ENCODE data around the gene TRIM44.

Gene TRIM44

DNA sequence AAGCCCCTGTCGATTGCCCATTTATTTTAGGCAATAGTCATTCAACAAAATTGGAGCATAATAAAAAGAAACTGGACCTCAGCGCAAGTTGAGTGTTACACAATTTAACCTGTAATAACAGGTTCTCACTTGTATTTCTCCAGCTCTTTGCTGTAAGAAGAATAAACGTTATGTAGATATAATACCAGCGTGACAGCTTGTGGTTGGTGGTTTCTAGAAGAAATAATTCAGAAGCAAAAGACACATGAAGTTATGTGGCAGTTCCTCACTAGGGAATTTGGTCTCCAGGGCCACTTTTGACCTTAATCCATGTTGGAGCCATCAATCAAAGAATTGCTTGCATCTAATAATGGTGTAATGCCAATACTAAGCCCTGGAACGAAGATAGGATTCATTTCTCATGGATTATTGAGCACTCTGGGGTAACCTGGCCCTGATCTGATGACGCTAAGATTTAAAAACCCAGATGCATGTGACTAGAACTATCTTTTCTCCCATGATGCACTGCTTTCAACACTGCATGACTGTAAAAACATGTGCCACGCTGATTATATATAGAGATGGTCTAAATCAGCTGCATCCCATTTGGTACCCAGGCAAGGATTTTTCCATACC, 151.6 kb downstream of the TRIM44 start:
- FAIRE-seq = no peak
- TF ChIP-seq POLR2A (IDR thresholded peaks at IDR 0.05; ENCODE audit: low read depth, low read length) (no peak), SPI1 (IDR thresholded peaks at IDR 0.05; ENCODE audit: low read depth, low read length) (no peak), TAF1 (IDR thresholded peaks at IDR 0.05; ENCODE audit: low read depth, low read length) (no peak), PAX5 (IDR thresholded peaks at IDR 0.05; ENCODE audit: insufficient read depth, low read length, severe bottlenecking) (no peak), POU2F2 (IDR thresholded peaks at IDR 0.05; ENCODE audit: low read depth, low read length) (no peak), POLR2AphosphoS5 (IDR thresholded peaks at IDR 0.05; ENCODE audit: low read depth, low read length) (no peak)

DNA sequence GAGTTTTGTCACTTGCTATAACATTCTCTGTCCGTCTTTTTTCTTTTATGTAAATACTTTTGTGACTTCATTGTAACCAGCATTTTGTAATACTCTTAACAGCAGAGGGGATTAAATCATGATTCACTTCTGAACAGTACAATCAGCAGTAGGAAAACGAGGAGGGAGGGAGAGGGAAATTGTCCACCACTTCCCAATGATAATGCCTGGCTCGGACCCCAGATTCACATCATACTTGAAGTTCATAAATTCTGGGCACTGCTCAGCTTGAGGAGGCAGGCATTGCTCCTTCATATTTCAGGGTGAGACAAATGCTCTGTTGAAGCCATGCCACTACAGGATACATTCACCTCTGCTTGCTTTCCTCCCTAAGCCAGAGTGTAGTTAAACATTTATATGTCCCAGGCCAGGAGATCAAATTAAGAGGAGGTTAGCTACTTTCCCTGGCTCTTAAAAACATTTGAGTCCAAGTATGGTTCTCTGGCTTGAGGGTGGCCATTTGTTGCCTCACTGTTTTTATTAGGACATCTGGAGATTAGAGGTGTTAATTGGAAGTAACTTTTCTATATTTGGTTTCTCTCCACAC, 152.2 kb downstream of the TRIM44 start:
- no peak for FAIRE-seq

More for the DNA sequence above, 151.6 kb downstream of the TRIM44 start:
- no peak for DNase-seq (ENCODE audit: insufficient read length, low spot score)

GRCh38 chr11:35815556-35816315, 153.2 kb downstream of the TRIM44 start:
- FAIRE-seq = no peak
- no peak for DNase-seq (ENCODE audit: insufficient read length, low spot score)
- TF ChIP-seq POU2F2 (IDR thresholded peaks at IDR 0.05; ENCODE audit: low read depth, low read length) (no peak), POLR2AphosphoS5 (IDR thresholded peaks at IDR 0.05; ENCODE audit: low read depth, low read length) (no peak), TAF1 (IDR thresholded peaks at IDR 0.05; ENCODE audit: low read depth, low read length) (no peak), SPI1 (IDR thresholded peaks at IDR 0.05; ENCODE audit: low read depth, low read length) (no peak), PAX5 (IDR thresholded peaks at IDR 0.05; ENCODE audit: insufficient read depth, low read length, severe bottlenecking) (no peak), POLR2A (IDR thresholded peaks at IDR 0.05; ENCODE audit: low read depth, low read length) (no peak)

More for the DNA sequence above, 152.2 kb downstream of the TRIM44 start:
- no peak for DNase-seq (ENCODE audit: insufficient read length, low spot score)
- TF ChIP-seq POU2F2 (IDR thresholded peaks at IDR 0.05; ENCODE audit: low read depth, low read length) (no peak), POLR2A (IDR thresholded peaks at IDR 0.05; ENCODE audit: low read depth, low read length) (no peak), POLR2AphosphoS5 (IDR thresholded peaks at IDR 0.05; ENCODE audit: low read depth, low read length) (no peak), SPI1 (IDR thresholded peaks at IDR 0.05; ENCODE audit: low read depth, low read length) (no peak), TAF1 (IDR thresholded peaks at IDR 0.05; ENCODE audit: low read depth, low read length) (no peak), PAX5 (IDR thresholded peaks at IDR 0.05; ENCODE audit: insufficient read depth, low read length, severe bottlenecking) (no peak)

- DNase-seq (ENCODE audit: insufficient read length, low spot score) (no peak), FAIRE-seq (no peak)
- no peak for TF ChIP-seq POU2F2 (IDR thresholded peaks at IDR 0.05; ENCODE audit: low read depth, low read length)
- TF ChIP-seq SPI1 (IDR thresholded peaks at IDR 0.05; ENCODE audit: low read depth, low read length) = no peak
- TF ChIP-seq POLR2A (IDR thresholded peaks at IDR 0.05; ENCODE audit: low read depth, low read length) = no peak
- no peak for TF ChIP-seq POLR2AphosphoS5 (IDR thresholded peaks at IDR 0.05; ENCODE audit: low read depth, low read length)
- TF ChIP-seq PAX5 (IDR thresholded peaks at IDR 0.05; ENCODE audit: insufficient read depth, low read length, severe bottlenecking) = no peak
- TF ChIP-seq TAF1 (IDR thresholded peaks at IDR 0.05; ENCODE audit: low read depth, low read length) = no peak
Measured at GRCh38 chr11:35820614-35821013, 158.0 kb downstream of the TRIM44 start.

GRCh38 chr11:35822815-35823495, 160.4 kb downstream of the TRIM44 start:
- no peak for DNase-seq (ENCODE audit: insufficient read length, low spot score)
- no peak for FAIRE-seq

GRCh38 chr11:35823742-35824298, 161.2 kb downstream of the TRIM44 start:
- FAIRE-seq (no peak), DNase-seq (ENCODE audit: insufficient read length, low spot score) (no peak)
- no peak for TF ChIP-seq POU2F2 (IDR thresholded peaks at IDR 0.05; ENCODE audit: low read depth, low read length)
- TF ChIP-seq POLR2AphosphoS5 (IDR thresholded peaks at IDR 0.05; ENCODE audit: low read depth, low read length) = no peak
- TF ChIP-seq SPI1 (IDR thresholded peaks at IDR 0.05; ENCODE audit: low read depth, low read length) = no peak
- TF ChIP-seq POLR2A (IDR thresholded peaks at IDR 0.05; ENCODE audit: low read depth, low read length) = no peak
- no peak for TF ChIP-seq PAX5 (IDR thresholded peaks at IDR 0.05; ENCODE audit: insufficient read depth, low read length, severe bottlenecking)
- no peak for TF ChIP-seq TAF1 (IDR thresholded peaks at IDR 0.05; ENCODE audit: low read depth, low read length)

More at GRCh38 chr11:35822815-35823495, 160.4 kb downstream of the TRIM44 start:
- TF ChIP-seq POU2F2 (IDR thresholded peaks at IDR 0.05; ENCODE audit: low read depth, low read length) (no peak), SPI1 (IDR thresholded peaks at IDR 0.05; ENCODE audit: low read depth, low read length) (no peak), PAX5 (IDR thresholded peaks at IDR 0.05; ENCODE audit: insufficient read depth, low read length, severe bottlenecking) (no peak), POLR2AphosphoS5 (IDR thresholded peaks at IDR 0.05; ENCODE audit: low read depth, low read length) (no peak), TAF1 (IDR thresholded peaks at IDR 0.05; ENCODE audit: low read depth, low read length) (no peak), POLR2A (IDR thresholded peaks at IDR 0.05; ENCODE audit: low read depth, low read length) (no peak)

GRCh38 chr11:35825386-35825785, 162.8 kb downstream of the TRIM44 start:
- no peak for FAIRE-seq
- no peak for DNase-seq (ENCODE audit: insufficient read length, low spot score)
- TF ChIP-seq SPI1 (IDR thresholded peaks at IDR 0.05; ENCODE audit: low read depth, low read length) (no peak), POLR2AphosphoS5 (IDR thresholded peaks at IDR 0.05; ENCODE audit: low read depth, low read length) (no peak), POU2F2 (IDR thresholded peaks at IDR 0.05; ENCODE audit: low read depth, low read length) (no peak), PAX5 (IDR thresholded peaks at IDR 0.05; ENCODE audit: insufficient read depth, low read length, severe bottlenecking) (no peak), TAF1 (IDR thresholded peaks at IDR 0.05; ENCODE audit: low read depth, low read length) (no peak), POLR2A (IDR thresholded peaks at IDR 0.05; ENCODE audit: low read depth, low read length) (no peak)

DNA sequence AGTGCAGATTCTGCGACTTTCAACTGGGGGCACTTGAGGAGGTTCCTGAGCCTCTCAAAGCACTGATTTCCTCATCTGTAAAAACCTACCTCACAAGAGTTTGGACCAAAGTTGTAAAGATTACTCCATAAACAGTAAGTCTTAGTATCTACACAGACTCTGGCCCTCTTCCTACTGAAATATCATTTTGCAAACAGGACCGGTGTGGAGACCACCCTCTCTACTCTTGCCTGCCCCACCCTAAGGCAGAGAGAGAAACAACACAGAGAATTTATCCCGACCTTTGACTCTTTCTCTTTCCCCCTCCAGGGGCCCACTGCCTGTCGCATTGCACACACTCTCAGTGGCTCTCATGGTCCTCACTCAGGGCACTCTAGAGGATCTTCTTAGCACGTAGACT, 163.4 kb downstream of the TRIM44 start:
- TF ChIP-seq TAF1 (IDR thresholded peaks at IDR 0.05; ENCODE audit: low read depth, low read length) = no peak
- no peak for TF ChIP-seq PAX5 (IDR thresholded peaks at IDR 0.05; ENCODE audit: insufficient read depth, low read length, severe bottlenecking)
- FAIRE-seq (no peak), DNase-seq (ENCODE audit: insufficient read length, low spot score) (no peak)

Measured in GM12891 (cell line).